Measurements from ENCODE around the gene ANKRD22. TPM values are rescaled to one million over a fixed set of nuclear protein-coding genes. Genes with fewer than 3 reads are reported as not detected.
A peak's percentile ranks its signal among the peaks of the same experiment; 100 is the strongest.

ANKRD22 gene
- total and polyA plus RNA-seq, 4 donors: 0.38 to 1.0 (median 0.43) TPM

GRCh38 chr10:88858491-88858890 is 6.8 kb upstream of the ANKRD22 start (continued):
- no peak for TF ChIP-seq MAX (IDR thresholded peaks at IDR 0.05)
- no peak for TF ChIP-seq HNF4G (IDR thresholded peaks at IDR 0.05)
- TF ChIP-seq TAF1 (conservative IDR thresholded peaks at IDR 0.05): no peak
- TF ChIP-seq SP1 (IDR thresholded peaks at IDR 0.05): no peak
- no peak for TF ChIP-seq JUND (IDR thresholded peaks at IDR 0.05)
- no peak for TF ChIP-seq ATF3 (IDR thresholded peaks at IDR 0.05)
- TF ChIP-seq NR2F2 (IDR thresholded peaks at IDR 0.05): no peak

GRCh38 chr10:88857831-88858230 is 6.2 kb upstream of the ANKRD22 start:
- Histone ChIP-seq H3K4me1 (ENCODE audit: control insufficient read depth in 4 of 4, insufficient read depth in 4 of 4, low read length in 3 of 4) (peaks cover 5 to 22% (median 16%) of the 10 kb centered on the region in 4 donors), H3K4me3 (ENCODE audit: low read depth in 1 of 3, low read length in 3 of 3) (no peak overlapping the region), H3K9ac (ENCODE audit: low read depth in 1 of 2, low read length in 2 of 2) (no peak overlapping the region), H3K27me3 (ENCODE audit: control insufficient read depth in 4 of 4, insufficient read depth in 4 of 4, low read length in 3 of 4) (no peaks in the 10 kb centered on the region), H3K36me3 (ENCODE audit: control insufficient read depth in 4 of 4, insufficient read depth in 3 of 4, low read depth in 1 of 4, low read length in 3 of 4) (no peaks in the 10 kb centered on the region), H3K27ac (ENCODE audit: low read depth in 1 of 2, low read length in 2 of 2) (no peak overlapping the region), H3K9me3 (ENCODE audit: control insufficient read depth in 4 of 4, low read length in 3 of 4) (no peaks in the 10 kb centered on the region)
- DNase-seq (ENCODE audit: low spot score): no peak
- TF ChIP-seq HNF4G (IDR thresholded peaks at IDR 0.05) (no peak), YY1 (IDR thresholded peaks at IDR 0.05) (no peak), ATF3 (IDR thresholded peaks at IDR 0.05) (no peak), TAF1 (conservative IDR thresholded peaks at IDR 0.05) (no peak), JUND (IDR thresholded peaks at IDR 0.05) (no peak), REST (IDR thresholded peaks at IDR 0.05) (no peak), FOXA1 (IDR thresholded peaks at IDR 0.05) (no peak), HNF4A (conservative IDR thresholded peaks at IDR 0.05) (no peak), RAD21 (IDR thresholded peaks at IDR 0.05) (no peak)

GRCh38 chr10:88854684-88855083 is 3.0 kb upstream of the ANKRD22 start:
- WGBS: 28% methylated on average over 3 of the region's 3 CpGs
- H3K36me3 ChIP-seq (ENCODE audit: control insufficient read depth in 4 of 4, insufficient read depth in 3 of 4, low read depth in 1 of 4, low read length in 3 of 4): no peaks in the 10 kb centered on the region
- TF ChIP-seq SP1 (IDR thresholded peaks at IDR 0.05) (no peak), HNF4G (IDR thresholded peaks at IDR 0.05) (no peak), EGR1 (IDR thresholded peaks at IDR 0.05; ENCODE audit: low read depth in 2 of 2) (no peak), NR2F2 (IDR thresholded peaks at IDR 0.05) (no peak), HNF4A (conservative IDR thresholded peaks at IDR 0.05) (peak in 1 of 2 donors; percentile 16)
- H3K4me1 ChIP-seq (ENCODE audit: control insufficient read depth in 4 of 4, insufficient read depth in 4 of 4, low read length in 3 of 4): peaks cover 5 to 27% (median 22%) of the 10 kb centered on the region in 4 donors
- H3K27ac ChIP-seq (ENCODE audit: low read depth in 1 of 2, low read length in 2 of 2): peak overlapping the region in 1 of 2 donors; percentile 10
- no peak overlapping the region for H3K9ac ChIP-seq (ENCODE audit: low read depth in 1 of 2, low read length in 2 of 2)
- no peaks in the 10 kb centered on the region for H3K27me3 ChIP-seq (ENCODE audit: control insufficient read depth in 4 of 4, insufficient read depth in 4 of 4, low read length in 3 of 4)
- DNase-seq (ENCODE audit: low spot score): no peak
- H3K4me3 ChIP-seq (ENCODE audit: low read depth in 1 of 3, low read length in 3 of 3): no peak overlapping the region
- no peaks in the 10 kb centered on the region for H3K9me3 ChIP-seq (ENCODE audit: control insufficient read depth in 4 of 4, low read length in 3 of 4)

Data from liver (tissue), 9 donors.